Measurements from ENCODE around the gene FAM111A.

GRCh38 chr11:59198726-59199125 lies 56.1 kb downstream of the FAM111A start:
- no peak for TF ChIP-seq CTCF (conservative IDR thresholded peaks at IDR 0.05; ENCODE audit: low read depth, low read length)
- no peak for TF ChIP-seq EZH2 (IDR thresholded peaks at IDR 0.05; ENCODE audit: borderline replicate concordance, low read depth, low read length, poor library complexity, severe bottlenecking)

All from A673 (cell line).